ENCODE measurements around the gene FARS2.

GRCh38 chr6:5461365-5461764 lies 200.1 kb downstream of the FARS2 start:
- TF ChIP-seq EZH2 (IDR thresholded peaks at IDR 0.05; ENCODE audit: borderline replicate concordance, low read depth, low read length, poor library complexity, severe bottlenecking) (no peak), CTCF (conservative IDR thresholded peaks at IDR 0.05; ENCODE audit: low read depth, low read length) (no peak)

Measured in A673 (cell line).